GM12872 (cell line): ENCODE measurements around the gene ADH1B.

Experiments used
- TF ChIP-seq, protein P1 (sequence below): IDR thresholded peaks from 3 replicates; pipeline ENCODE4 v1.5.1; 2011; ENCODE audit warnings: low read depth, mild to moderate bottlenecking, low read length, moderate library complexity; ENCODE audit not compliant: insufficient read depth

Gene ADH1B

DNA sequence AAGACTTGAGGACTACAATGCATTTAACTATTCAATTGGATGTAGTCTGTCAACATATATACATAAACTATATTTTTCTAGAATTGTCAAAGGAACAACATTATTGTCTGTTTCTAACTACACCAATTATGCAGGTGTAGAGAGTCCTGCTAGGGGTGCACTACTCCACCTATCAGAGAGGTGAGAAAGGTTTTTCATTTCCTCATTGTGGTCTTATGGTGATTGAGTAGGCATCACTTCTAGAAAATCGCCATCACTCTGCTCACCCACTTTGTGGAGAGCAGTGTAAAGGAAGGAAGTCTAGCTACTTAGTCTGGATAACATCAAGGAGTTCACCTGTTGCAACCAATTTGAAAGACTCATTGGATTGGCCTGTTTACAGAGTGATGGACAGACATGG, 35.8 kb upstream of the ADH1B start:
- TF ChIP-seq, protein P1, sequence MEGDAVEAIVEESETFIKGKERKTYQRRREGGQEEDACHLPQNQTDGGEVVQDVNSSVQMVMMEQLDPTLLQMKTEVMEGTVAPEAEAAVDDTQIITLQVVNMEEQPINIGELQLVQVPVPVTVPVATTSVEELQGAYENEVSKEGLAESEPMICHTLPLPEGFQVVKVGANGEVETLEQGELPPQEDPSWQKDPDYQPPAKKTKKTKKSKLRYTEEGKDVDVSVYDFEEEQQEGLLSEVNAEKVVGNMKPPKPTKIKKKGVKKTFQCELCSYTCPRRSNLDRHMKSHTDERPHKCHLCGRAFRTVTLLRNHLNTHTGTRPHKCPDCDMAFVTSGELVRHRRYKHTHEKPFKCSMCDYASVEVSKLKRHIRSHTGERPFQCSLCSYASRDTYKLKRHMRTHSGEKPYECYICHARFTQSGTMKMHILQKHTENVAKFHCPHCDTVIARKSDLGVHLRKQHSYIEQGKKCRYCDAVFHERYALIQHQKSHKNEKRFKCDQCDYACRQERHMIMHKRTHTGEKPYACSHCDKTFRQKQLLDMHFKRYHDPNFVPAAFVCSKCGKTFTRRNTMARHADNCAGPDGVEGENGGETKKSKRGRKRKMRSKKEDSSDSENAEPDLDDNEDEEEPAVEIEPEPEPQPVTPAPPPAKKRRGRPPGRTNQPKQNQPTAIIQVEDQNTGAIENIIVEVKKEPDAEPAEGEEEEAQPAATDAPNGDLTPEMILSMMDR = no peak

DNA sequence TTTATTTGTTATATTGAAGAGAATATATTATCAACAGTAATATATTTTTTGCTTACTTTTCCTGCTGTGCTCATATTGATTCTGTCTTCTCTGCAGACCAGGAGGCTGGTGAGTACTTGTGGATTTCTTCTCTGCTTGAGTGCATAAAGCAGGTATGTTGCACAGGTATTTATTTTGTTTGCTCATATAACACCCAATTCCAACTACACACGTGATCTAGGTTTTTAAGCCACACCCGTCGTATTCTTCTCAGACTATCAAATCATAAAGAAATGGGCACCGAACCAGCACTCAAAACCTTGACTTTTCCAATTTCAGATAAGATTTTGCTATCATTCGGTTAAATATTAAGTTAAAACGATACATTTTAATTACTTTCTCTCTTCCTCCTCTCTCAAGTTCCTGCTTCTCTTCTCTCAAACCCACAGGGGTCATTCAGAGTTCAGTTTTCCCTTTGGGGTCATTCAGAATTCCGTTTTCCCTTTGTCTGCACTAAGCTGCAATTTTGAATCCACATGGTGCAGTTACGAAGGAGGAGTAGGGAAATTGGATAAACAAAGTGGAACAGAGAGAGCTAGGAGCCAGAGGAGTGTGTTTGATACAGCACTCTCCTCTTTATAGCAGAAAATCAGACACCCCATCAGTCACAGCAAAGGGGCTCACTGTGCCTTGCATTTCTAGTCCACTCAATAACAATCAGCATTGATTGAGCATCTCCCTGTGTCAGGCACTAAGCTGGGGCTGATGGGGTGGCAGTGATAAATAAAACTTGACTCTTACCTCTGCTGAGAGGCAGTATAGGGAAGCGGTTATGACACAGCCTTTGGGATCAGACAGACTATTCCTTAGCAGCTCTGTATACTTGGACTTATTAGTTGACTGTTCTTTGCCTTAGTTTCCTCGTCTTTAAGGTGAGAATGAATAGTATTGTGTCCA, 31.7 kb upstream of the ADH1B start, which contains the start of gene ADH1C:
Gene ADH1C (minus strand): TSS at position 145 of the 936 bp plus-strand sequence. CDS start 71 bp downstream, at position 74.
- TF ChIP-seq, protein P1 = no peak

DNA sequence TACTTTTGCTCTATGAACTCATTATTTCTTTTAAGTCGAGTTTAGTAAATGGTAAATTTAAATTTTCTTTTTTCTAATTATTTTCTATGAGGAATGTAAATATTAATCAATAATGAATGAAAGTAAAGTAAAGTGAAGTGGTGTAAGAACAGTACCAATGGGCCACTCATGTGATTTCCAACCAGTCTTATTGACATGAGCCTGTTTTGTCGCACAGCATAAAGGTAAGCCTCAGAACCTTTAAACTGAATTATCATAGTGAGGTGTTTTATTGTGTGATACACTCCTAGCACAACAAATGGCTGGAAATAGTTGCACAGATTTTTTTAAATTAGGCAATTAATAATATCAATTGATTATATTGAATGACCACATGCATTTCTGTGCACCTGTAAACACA, 30.3 kb upstream of the ADH1B start:
- TF ChIP-seq, protein P1 = no peak

DNA sequence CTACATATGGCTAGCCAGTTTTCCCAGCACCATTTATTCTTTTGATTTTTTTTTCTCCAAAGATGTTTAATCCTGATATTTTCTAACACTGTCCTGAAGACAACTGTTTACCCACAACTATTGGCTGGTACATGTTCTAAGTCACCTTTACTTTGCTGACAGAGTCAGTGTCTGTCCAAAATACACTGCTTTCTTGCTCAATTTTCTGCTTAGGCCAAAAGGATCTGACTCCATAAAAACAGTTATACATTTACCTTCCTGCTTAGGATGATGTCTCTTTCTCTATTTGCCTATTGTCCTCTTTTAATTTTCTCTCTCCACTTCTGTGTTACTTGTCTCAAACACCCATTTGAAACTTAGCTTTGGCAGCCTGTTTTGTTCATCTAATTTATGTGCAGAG, 28.1 kb upstream of the ADH1B start:
- TF ChIP-seq, protein P1 = no peak

DNA sequence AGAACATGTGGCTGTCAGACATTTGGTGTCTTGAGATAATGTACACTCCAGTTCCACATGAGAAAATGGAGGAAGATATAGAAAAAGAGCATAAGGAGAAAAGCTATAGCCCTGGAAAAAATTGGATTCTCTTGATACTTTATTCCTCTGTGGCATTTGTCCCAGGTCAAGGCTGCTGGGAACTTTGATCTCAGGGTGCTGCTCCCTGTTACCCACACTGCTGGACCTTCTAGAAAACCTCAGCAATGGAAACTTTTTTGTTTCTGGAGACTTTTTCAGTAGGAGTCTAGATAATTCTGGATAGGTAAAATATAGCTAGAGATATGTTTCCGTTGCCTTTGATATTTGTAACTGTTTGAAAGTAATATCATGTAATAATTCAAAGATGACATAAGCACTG, 20.2 kb upstream of the ADH1B start:
- TF ChIP-seq, protein P1 = no peak

DNA sequence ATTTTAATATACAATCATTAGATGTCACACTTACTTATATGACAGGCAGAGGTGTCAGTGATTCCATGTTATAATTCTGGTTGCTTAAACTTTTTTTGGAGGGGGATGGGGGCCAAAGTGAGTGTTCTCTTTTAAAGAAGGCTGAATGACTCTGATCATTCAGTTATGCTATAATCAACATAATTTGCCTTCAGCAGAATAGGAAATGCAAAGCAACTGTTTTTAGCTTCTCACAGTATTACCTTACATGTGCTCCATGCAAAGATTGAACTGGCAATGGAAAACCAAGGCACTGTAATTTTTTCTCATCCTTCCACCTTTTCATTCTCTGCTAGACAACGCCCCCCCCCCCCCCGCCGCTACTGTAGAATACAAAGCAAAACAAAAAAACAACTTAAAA, 18.0 kb upstream of the ADH1B start:
- TF ChIP-seq, protein P1 = no peak

DNA sequence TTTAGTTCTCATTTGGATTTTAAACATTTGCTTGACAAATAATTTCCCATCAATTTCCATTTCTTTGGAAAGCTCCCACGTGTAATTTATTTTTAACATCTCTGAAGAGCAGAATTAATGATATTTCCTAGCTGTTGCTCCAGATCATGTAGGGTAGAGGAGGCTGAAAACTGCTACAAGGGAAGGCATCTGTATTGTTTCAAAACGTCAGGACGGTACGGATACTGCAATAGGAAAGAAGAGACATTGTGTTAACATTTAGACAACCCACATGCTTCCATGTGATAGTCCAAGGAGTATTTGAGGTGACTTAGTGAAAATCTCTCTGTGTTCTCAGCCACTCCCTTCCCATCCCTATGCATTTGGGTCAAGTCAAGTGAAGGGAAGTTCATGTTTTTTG, 15.4 kb upstream of the ADH1B start:
- TF ChIP-seq, protein P1 = no peak
